ENCODE results near the gene CTU1.

CTU1 gene

DNA sequence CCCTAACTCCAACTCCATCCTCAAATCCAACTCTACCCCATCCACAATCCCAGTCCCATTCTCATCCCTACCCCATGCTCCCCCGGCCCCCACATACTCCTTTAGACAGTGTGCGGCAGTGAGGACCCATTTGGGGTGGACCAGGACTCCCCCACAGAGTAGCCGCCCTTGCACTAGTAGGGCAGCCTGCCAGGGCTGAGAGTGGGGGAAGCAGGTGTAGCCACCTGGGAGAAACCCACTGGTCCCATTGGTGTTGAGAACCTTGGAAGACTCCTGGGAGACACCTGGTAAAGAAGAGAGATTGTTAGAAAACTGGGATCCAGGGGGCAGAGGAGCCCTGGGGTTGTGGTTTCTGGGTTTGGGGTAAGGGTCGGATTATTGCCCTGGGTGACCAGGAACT is 47.9 kb downstream of the CTU1 start:
- Histone ChIP-seq H3K9ac (ENCODE audit: low read length) (no peak overlapping the region), H3K27ac (ENCODE audit: low read length) (no peak overlapping the region), H3K36me3 (ENCODE audit: control insufficient read depth, low read depth, low read length) (no peaks in the 10 kb centered on the region), H3K4me1 (ENCODE audit: control insufficient read depth, low read depth, low read length) (peaks cover 2% of the 10 kb centered on the region), H3K27me3 (ENCODE audit: control insufficient read depth, insufficient read depth, low read length) (no peaks in the 10 kb centered on the region), H3K9me3 (ENCODE audit: control insufficient read depth, low read depth, low read length) (no peaks in the 10 kb centered on the region), H3K4me3 (ENCODE audit: low read length) (no peak overlapping the region)

- H3K27me3 ChIP-seq (ENCODE audit: control insufficient read depth, insufficient read depth, low read length), result no peaks in the 10 kb centered on the region
- H3K9me3 ChIP-seq (ENCODE audit: control insufficient read depth, low read depth, low read length), result no peaks in the 10 kb centered on the region
These were observed 48.5 kb downstream of the CTU1 start for GRCh38 chr19:51059715-51060114.

DNA sequence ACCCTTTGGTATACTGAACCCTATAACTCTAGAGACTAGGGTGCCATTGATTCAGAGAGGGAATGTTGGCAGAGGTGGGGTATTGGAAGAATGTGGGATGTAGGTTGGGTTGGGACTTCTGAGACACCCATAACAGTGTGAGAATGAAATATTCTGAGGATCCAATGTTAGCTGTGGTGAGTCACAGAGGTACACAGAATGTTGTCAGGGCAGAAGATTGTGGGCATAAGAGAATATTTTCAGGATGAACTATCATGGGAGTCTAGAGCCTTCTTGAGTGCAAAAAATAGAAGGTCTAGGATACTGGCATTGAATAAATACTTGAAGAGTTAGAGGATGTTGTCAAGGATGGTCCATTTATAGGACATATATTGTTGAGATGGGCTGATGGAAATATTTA is 52.3 kb downstream of the CTU1 start:
- Histone ChIP-seq H3K9me3 (ENCODE audit: control insufficient read depth, low read depth, low read length) (no peaks in the 10 kb centered on the region), H3K36me3 (ENCODE audit: control insufficient read depth, low read depth, low read length) (no peaks in the 10 kb centered on the region), H3K4me3 (ENCODE audit: low read length) (no peak overlapping the region), H3K27me3 (ENCODE audit: control insufficient read depth, insufficient read depth, low read length) (no peaks in the 10 kb centered on the region), H3K4me1 (ENCODE audit: control insufficient read depth, low read depth, low read length) (no peaks in the 10 kb centered on the region), H3K9ac (ENCODE audit: low read length) (no peak overlapping the region), H3K27ac (ENCODE audit: low read length) (no peak overlapping the region)

More at GRCh38 chr19:51059715-51060114, 48.5 kb downstream of the CTU1 start:
- Histone ChIP-seq H3K27ac (ENCODE audit: low read length) (no peak overlapping the region), H3K4me3 (ENCODE audit: low read length) (no peak overlapping the region), H3K4me1 (ENCODE audit: control insufficient read depth, low read depth, low read length) (no peaks in the 10 kb centered on the region), H3K9ac (ENCODE audit: low read length) (no peak overlapping the region), H3K36me3 (ENCODE audit: control insufficient read depth, low read depth, low read length) (no peaks in the 10 kb centered on the region)

All from iPS-18a (cell line).